Amygdala (tissue), 56 donors: ENCODE measurements around the gene ELMO1.

Experiments used
- DNase-seq, 56 donors: peaks; one replicate each; lab custom pipeline; 2025; lab: John Stamatoyannopoulos, UW

Gene ELMO1

GRCh38 chr7:37284805-37285231 is 163.8 kb downstream of the ELMO1 start:
- peak in 39 of 56 donors; percentile 19 to 86 (median 51) for DNase-seq

GRCh38 chr7:37284285-37284684 is 164.4 kb downstream of the ELMO1 start:
- no peak for DNase-seq

- no peak for DNase-seq
Observed at GRCh38 chr7:37283716-37284115, 164.9 kb downstream of the ELMO1 start.

GRCh38 chr7:37282927-37283326 is 165.7 kb downstream of the ELMO1 start:
- DNase-seq: no peak

- DNase-seq: peak in 9 of 56 donors; percentile 40 to 67 (median 58)
Observed at GRCh38 chr7:37282093-37282444, 166.6 kb downstream of the ELMO1 start.

- DNase-seq: peak in 49 of 56 donors; percentile 25 to 96 (median 76)
Observed at GRCh38 chr7:37281368-37282092, 167.1 kb downstream of the ELMO1 start.

- DNase-seq: no peak
Observed at GRCh38 chr7:37277513-37277912, 171.2 kb downstream of the ELMO1 start.

GRCh38 chr7:37275078-37275710 is 173.5 kb downstream of the ELMO1 start:
- no peak for DNase-seq

GRCh38 chr7:37273891-37274290 is 174.8 kb downstream of the ELMO1 start:
- peak in 4 of 56 donors; percentile 30 to 37 (median 33) for DNase-seq

GRCh38 chr7:37269711-37270508 is 178.8 kb downstream of the ELMO1 start:
- no peak for DNase-seq

- DNase-seq: no peak
Observed at GRCh38 chr7:37267251-37267650, 181.4 kb downstream of the ELMO1 start.

- DNase-seq: no peak
Observed at GRCh38 chr7:37265876-37266275, 182.8 kb downstream of the ELMO1 start.

GRCh38 chr7:37265006-37265405 is 183.7 kb downstream of the ELMO1 start:
- DNase-seq: no peak

GRCh38 chr7:37262181-37262580 is 186.5 kb downstream of the ELMO1 start:
- DNase-seq: no peak

- DNase-seq: no peak
Observed at GRCh38 chr7:37259319-37259821, 189.3 kb downstream of the ELMO1 start.

- DNase-seq: no peak
Observed at GRCh38 chr7:37256631-37257030, 192.0 kb downstream of the ELMO1 start.

- no peak for DNase-seq
Observed at GRCh38 chr7:37255327-37255944, 193.2 kb downstream of the ELMO1 start.

GRCh38 chr7:37251222-37251621 is 197.4 kb downstream of the ELMO1 start:
- DNase-seq: peak in 12 of 56 donors; percentile 19 to 51 (median 32)

- no peak for DNase-seq
Observed at GRCh38 chr7:37249240-37249639, 199.4 kb downstream of the ELMO1 start.

GRCh38 chr7:37248396-37248861 is 200.2 kb downstream of the ELMO1 start:
- no peak for DNase-seq

- DNase-seq: no peak
Observed at GRCh38 chr7:37247861-37248260, 200.8 kb downstream of the ELMO1 start.
